ENCODE data around the gene ADCK2.

GRCh38 chr7:140732416-140732815, 59.7 kb downstream of the ADCK2 start:
- TF ChIP-seq, protein P1, sequence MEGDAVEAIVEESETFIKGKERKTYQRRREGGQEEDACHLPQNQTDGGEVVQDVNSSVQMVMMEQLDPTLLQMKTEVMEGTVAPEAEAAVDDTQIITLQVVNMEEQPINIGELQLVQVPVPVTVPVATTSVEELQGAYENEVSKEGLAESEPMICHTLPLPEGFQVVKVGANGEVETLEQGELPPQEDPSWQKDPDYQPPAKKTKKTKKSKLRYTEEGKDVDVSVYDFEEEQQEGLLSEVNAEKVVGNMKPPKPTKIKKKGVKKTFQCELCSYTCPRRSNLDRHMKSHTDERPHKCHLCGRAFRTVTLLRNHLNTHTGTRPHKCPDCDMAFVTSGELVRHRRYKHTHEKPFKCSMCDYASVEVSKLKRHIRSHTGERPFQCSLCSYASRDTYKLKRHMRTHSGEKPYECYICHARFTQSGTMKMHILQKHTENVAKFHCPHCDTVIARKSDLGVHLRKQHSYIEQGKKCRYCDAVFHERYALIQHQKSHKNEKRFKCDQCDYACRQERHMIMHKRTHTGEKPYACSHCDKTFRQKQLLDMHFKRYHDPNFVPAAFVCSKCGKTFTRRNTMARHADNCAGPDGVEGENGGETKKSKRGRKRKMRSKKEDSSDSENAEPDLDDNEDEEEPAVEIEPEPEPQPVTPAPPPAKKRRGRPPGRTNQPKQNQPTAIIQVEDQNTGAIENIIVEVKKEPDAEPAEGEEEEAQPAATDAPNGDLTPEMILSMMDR (IDR thresholded peaks at IDR 0.05): no peak
- TF ChIP-seq POLR2A (IDR thresholded peaks at IDR 0.05): no peak

Measured in Peyer's patch (tissue), 4 donors.